Esophagus squamous epithelium (tissue), 5 donors: Measurements from ENCODE around the gene CNOT2. TPM values are rescaled to one million over a fixed set of nuclear protein-coding genes. Genes with fewer than 3 reads are reported as not detected.

Experiments
- DNase-seq: peaks from one replicate; lab custom pipeline; 2025; lab: John Stamatoyannopoulos, UW
- H3K27ac ChIP-seq, 4 donors: fragments of 200-600 bp; sonication (generic); one replicate each; pipeline ENCODE4 v1.5.1; 2016 to 2019; ENCODE audit warnings: mild to moderate bottlenecking in 1 of 4
- H3K27me3 ChIP-seq, 4 donors: fragments of 200-600 bp; sonication (generic); 1 replicate in 3 of 4; 2 replicates in 1 of 4; pipeline versions ENCODE4 v1.5.1 to v1.6.0; 2017 to 2021; ENCODE audit warnings: antibody characterized with exemption in 1 of 4
- H3K36me3 ChIP-seq, 3 donors: fragments of 200-600 bp; sonication (generic); one replicate each; pipeline ENCODE4 v1.5.1; 2016 to 2019
- H3K4me1 ChIP-seq, 3 donors: fragments of 200-600 bp; sonication (generic); one replicate each; pipeline ENCODE4 v1.5.1; 2017 to 2019
- H3K4me3 ChIP-seq, 4 donors: fragments of 200-600 bp; sonication (generic); 1 replicate in 3 of 4; 2 replicates in 1 of 4; pipeline ENCODE4 v1.5.1; 2016 to 2019; ENCODE audit warnings: mild to moderate bottlenecking in 2 of 4, moderate library complexity in 1 of 4
- H3K9me3 ChIP-seq, 3 donors: fragments of 200-600 bp; sonication (generic); one replicate each; pipeline ENCODE4 v1.5.1; 2016 to 2019
- POLR2A ChIP-seq, 4 donors: fragments of 450-650 bp; IDR thresholded peaks; one replicate each; pipeline ENCODE4 v1.6.1; 2017; ENCODE audit warnings: antibody characterized with exemption in 4 of 4, mild to moderate bottlenecking in 4 of 4, moderate library complexity in 3 of 4
- WGBS, 2 donors: methylation state at CpG; one replicate each; pipeline ENCODE4 v1.1.5; 2018; 5-methylcytosine and 5-hydroxymethylcytosine counted together
- intact Hi-C: fragments of 100-400 bp; cut with DNase I; formaldehyde crosslinking; loops from one replicate; pipeline ENCODE4 v1.15.0; 2022
- total RNA-seq, 4 donors: library from RNA; depleted of rRNA; stranded (reverse); fragments of >200 nt; gene quantifications; one replicate each; pipeline ENCODE4 v1.1.0, GENCODE V29; 2016
- TF ChIP-seq, protein P1 (sequence below), 6 experiments: fragments of 450-650 bp in 4 of 6; fragments of 200-600 bp in 2 of 6; sonication (generic) in 2 of 6; IDR thresholded peaks; one replicate each; pipeline ENCODE4 v1.5.1; 2016 to 2019; ENCODE audit warnings: antibody characterized with exemption in 6 of 6, mild to moderate bottlenecking in 4 of 6, moderate library complexity in 4 of 6
- donor health status: DM: yes; HTN: yes; CAD: no.

The CNOT2 gene
- total RNA-seq, 4 donors from 2014 or later: 77.0 to 138 (median 90.1) TPM

GRCh38 chr12:70244409-70244808, 1.2 kb downstream of the CNOT2 start:
- WGBS, 2 donors: 14% methylated on average over 7 of the region's 7 CpGs
- Histone ChIP-seq H3K27me3 (no peaks in the 10 kb centered on the region), H3K4me3 (peak overlapping the region; percentile 61 to 99 (median 92)), H3K27ac (peak overlapping the region; percentile 96 to 99 (median 98)), H3K9me3 (no peaks in the 10 kb centered on the region), H3K4me1 (peaks cover 4 to 75% (median 23%) of the 10 kb centered on the region in 3 donors), H3K36me3 (peaks cover 0 to 22% (median 3%) of the 10 kb centered on the region in 3 donors)
- TF ChIP-seq POLR2A (IDR thresholded peaks at IDR 0.05): no peak
- TF ChIP-seq, protein P1, sequence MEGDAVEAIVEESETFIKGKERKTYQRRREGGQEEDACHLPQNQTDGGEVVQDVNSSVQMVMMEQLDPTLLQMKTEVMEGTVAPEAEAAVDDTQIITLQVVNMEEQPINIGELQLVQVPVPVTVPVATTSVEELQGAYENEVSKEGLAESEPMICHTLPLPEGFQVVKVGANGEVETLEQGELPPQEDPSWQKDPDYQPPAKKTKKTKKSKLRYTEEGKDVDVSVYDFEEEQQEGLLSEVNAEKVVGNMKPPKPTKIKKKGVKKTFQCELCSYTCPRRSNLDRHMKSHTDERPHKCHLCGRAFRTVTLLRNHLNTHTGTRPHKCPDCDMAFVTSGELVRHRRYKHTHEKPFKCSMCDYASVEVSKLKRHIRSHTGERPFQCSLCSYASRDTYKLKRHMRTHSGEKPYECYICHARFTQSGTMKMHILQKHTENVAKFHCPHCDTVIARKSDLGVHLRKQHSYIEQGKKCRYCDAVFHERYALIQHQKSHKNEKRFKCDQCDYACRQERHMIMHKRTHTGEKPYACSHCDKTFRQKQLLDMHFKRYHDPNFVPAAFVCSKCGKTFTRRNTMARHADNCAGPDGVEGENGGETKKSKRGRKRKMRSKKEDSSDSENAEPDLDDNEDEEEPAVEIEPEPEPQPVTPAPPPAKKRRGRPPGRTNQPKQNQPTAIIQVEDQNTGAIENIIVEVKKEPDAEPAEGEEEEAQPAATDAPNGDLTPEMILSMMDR (IDR thresholded peaks at IDR 0.05): no peak
- intact Hi-C loops: no loop called here
- DNase-seq: no peak

GRCh38 chr12:70245458-70245857, 2.2 kb downstream of the CNOT2 start:
- intact Hi-C loops: no loop called here
- H3K36me3 ChIP-seq: peaks cover 0 to 13% (median 3%) of the 10 kb centered on the region in 3 donors
- no peaks in the 10 kb centered on the region for H3K9me3 ChIP-seq
- no peak overlapping the region for H3K4me3 ChIP-seq
- H3K4me1 ChIP-seq: peaks cover 4 to 84% (median 24%) of the 10 kb centered on the region in 3 donors
- DNase-seq: no peak
- H3K27ac ChIP-seq: no peak overlapping the region
- H3K27me3 ChIP-seq: no peaks in the 10 kb centered on the region
- TF ChIP-seq, protein P1 (IDR thresholded peaks at IDR 0.05): no peak
- TF ChIP-seq POLR2A (IDR thresholded peaks at IDR 0.05): no peak

GRCh38 chr12:70246580-70246979, 3.3 kb downstream of the CNOT2 start:
- no peak for DNase-seq
- no peaks in the 10 kb centered on the region for H3K27me3 ChIP-seq
- TF ChIP-seq, protein P1 (IDR thresholded peaks at IDR 0.05): no peak
- H3K4me3 ChIP-seq: no peak overlapping the region
- no peak overlapping the region for H3K27ac ChIP-seq
- no peaks in the 10 kb centered on the region for H3K9me3 ChIP-seq
- peaks cover 0 to 7% (median 0%) of the 10 kb centered on the region in 3 donors for H3K36me3 ChIP-seq
- peaks cover 4 to 78% (median 24%) of the 10 kb centered on the region in 3 donors for H3K4me1 ChIP-seq
- intact Hi-C loops: no loop called here

DNA sequence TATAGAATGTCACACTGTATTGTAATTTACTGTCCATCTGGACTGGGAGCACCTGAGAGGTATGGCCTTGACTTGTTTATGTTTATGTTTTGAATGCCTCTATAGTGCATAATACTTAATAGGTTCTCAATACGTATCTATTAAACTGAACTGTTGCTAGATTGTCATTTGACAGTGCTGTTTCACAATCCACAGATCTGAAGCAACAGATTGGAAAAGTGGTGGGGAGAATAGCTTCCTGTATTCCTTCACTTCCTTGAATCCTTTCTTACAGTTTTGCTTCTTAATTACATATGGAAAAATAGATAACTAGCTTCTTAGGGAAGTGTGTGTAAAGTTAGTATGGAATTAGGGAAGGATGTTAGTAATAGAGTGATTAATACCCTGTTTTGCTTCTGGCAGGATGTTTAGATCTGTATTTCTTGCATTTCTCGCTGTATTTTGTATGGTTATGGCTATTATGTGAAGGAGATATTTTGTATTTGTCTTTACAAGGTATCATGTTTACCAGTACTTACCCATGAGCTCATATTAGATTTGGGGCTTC, 4.5 kb downstream of the CNOT2 start:
- no peaks in the 10 kb centered on the region for H3K9me3 ChIP-seq
- DNase-seq: no peak
- no peak overlapping the region for H3K4me3 ChIP-seq
- peaks cover 0 to 7% (median 0%) of the 10 kb centered on the region in 3 donors for H3K36me3 ChIP-seq
- peaks cover 4 to 77% (median 16%) of the 10 kb centered on the region in 3 donors for H3K4me1 ChIP-seq
- WGBS, 2 donors: 75 to 85% methylated on average over 2 of the region's 2 CpGs
- no peak overlapping the region for H3K27ac ChIP-seq
- no peaks in the 10 kb centered on the region for H3K27me3 ChIP-seq
- TF ChIP-seq, protein P1 (IDR thresholded peaks at IDR 0.05): no peak
- no peak for TF ChIP-seq POLR2A (IDR thresholded peaks at IDR 0.05)
- intact Hi-C loops: no loop called here

DNA sequence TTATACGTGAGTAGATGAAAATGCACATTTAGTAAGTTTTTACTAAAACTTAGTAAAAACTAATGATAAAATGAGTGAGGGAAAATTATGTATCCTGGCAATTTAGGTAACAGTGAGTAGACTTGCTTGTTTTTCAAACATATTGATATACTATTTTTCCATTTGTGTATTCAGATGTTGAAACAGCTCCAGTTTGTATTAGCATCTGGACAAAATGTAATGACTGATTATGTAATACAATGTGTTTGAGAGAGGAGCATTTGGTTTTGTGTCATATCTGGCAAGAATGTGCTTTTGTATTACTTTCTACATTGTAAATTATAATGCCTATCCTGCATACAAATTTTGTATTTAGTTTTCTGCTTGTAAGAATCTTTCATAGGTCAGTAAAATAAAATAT, 5.6 kb downstream of the CNOT2 start:
- intact Hi-C loops: no loop called here

More for the DNA sequence above, 5.6 kb downstream of the CNOT2 start:
- H3K9me3 ChIP-seq: no peaks in the 10 kb centered on the region
- no peak overlapping the region for H3K27ac ChIP-seq
- DNase-seq: no peak
- 70 to 75% methylated on average over 1 of the region's 1 CpG for WGBS, 2 donors
- TF ChIP-seq, protein P1 (IDR thresholded peaks at IDR 0.05): no peak
- TF ChIP-seq POLR2A (IDR thresholded peaks at IDR 0.05): no peak
- no peak overlapping the region for H3K4me3 ChIP-seq
- peaks cover 4 to 86% (median 16%) of the 10 kb centered on the region in 3 donors for H3K4me1 ChIP-seq
- H3K27me3 ChIP-seq: no peaks in the 10 kb centered on the region
- H3K36me3 ChIP-seq: peaks cover 0 to 7% (median 0%) of the 10 kb centered on the region in 3 donors
